Breast epithelium (tissue), 4 donors: ENCODE data around the gene EML1. TPM values are rescaled to one million over a fixed set of nuclear protein-coding genes. Genes with fewer than 3 reads are reported as not detected.

Experiments used
- DNase-seq, 2 donors: peaks; one replicate each; pipeline ENCODE4 v3.0.0-alpha.2; 2019; ENCODE audit warnings: low spot score in 2 of 2
- H3K27ac ChIP-seq, 2 donors: fragments of 200-600 bp; sonication (generic) in 1 of 2; one replicate each; pipeline ENCODE4 v1.5.1; 2016 to 2019; ENCODE audit warnings: mild to moderate bottlenecking in 1 of 2
- H3K27me3 ChIP-seq, 2 donors: fragments of 200-600 bp; sonication (generic) in 1 of 2; one replicate each; pipeline versions ENCODE4 v1.5.1 to v1.6.0; 2017 to 2019; ENCODE audit warnings: control low read depth in 1 of 2, mild to moderate bottlenecking in 1 of 2
- H3K36me3 ChIP-seq: fragments of 200-600 bp; one replicate; pipeline ENCODE4 v1.5.1; 2019
- H3K4me1 ChIP-seq, 2 donors: fragments of 200-600 bp; sonication (generic); one replicate each; pipeline ENCODE4 v1.5.1; 2016 to 2019; ENCODE audit warnings: control low read depth in 1 of 2
- H3K4me3 ChIP-seq, 3 donors: fragments of 200-600 bp; sonication (generic); 1 replicate in 2 of 3; 2 replicates in 1 of 3; pipeline ENCODE4 v1.5.1; 2016 to 2019; ENCODE audit warnings: mild to moderate bottlenecking in 3 of 3, moderate library complexity in 2 of 3
- H3K9me3 ChIP-seq, 2 donors: fragments of 200-600 bp; sonication (generic) in 1 of 2; one replicate each; pipeline ENCODE4 v1.5.1; 2016 to 2019; ENCODE audit warnings: control low read depth in 1 of 2
- CTCF ChIP-seq, 3 donors: fragments of 450-650 bp; IDR thresholded peaks; one replicate each; pipeline ENCODE4 v1.5.1; 2016 to 2017; ENCODE audit warnings: antibody characterized with exemption in 3 of 3, mild to moderate bottlenecking in 3 of 3, moderate library complexity in 3 of 3
- POLR2A ChIP-seq: fragments of 450-650 bp; IDR thresholded peaks from one replicate; pipeline ENCODE4 v1.6.1; 2016; ENCODE audit warnings: antibody characterized with exemption, mild to moderate bottlenecking, moderate library complexity
- POLR2AphosphoS5 ChIP-seq, 3 donors: sonication (generic); formaldehyde crosslinking; IDR thresholded peaks; one replicate each; pipeline ENCODE4 v1.6.1; 2017; ENCODE audit warnings: antibody characterized with exemption in 3 of 3
- intact Hi-C: fragments of 100-400 bp; cut with DNase I; formaldehyde crosslinking; loops from one replicate; pipeline ENCODE4 v1.15.1; 2023; ENCODE audit warnings: low total_unique reads
- total RNA-seq, 3 donors: library from RNA; depleted of rRNA; stranded (reverse); fragments of >200 nt; gene quantifications; one replicate each; pipeline ENCODE4 v1.1.0, GENCODE V29; 2016

EML1 gene
- total RNA-seq, 3 donors from 2014 or later: 11.3 to 26.1 (median 25.9) TPM

DNA sequence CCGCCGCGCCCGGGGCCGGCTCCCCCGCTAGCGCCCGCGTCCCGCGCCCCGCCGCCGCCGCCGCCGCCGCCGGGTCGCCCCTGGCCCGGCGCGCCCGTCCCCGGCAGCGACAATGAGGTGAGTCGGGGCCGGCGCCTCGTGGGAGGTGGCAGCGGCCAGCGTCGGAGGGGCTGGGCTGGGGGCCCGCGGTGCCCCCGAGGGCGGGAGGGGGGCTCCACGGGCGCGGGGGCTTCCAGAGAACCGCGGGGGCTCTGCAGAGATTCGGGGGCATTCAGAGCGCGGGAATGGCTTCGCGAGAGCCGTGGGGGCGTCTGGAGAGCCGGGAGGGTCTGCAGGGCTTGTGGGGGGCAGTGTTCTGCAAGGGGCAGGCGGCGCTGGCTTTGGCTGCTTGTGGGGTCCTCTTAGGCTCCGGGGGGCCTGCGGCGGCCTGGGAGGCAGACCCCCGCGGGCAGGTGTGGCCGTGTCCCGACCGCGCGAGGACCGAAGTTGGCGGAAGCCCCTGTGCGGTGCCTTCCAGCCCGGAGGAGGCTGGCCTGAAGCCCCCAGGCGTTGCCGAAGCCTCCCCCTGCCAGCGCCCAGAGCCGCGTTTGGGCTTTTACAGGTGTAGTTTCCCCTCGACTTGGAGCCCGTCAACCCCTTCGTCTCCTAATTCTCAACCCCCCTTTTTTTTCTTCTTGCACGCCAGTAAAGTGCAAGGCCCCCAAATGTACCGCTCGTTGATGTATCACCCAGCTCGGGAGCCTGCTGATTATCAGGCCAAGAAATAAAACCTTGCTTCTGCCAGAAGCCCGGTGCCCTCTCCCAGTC is 178.9 kb downstream of the EML1 start:
- Histone ChIP-seq H3K4me3 (peak overlapping the region; percentile 85 to 98 (median 87)), H3K27me3 (no peaks in the 10 kb centered on the region), H3K9me3 (peaks cover 10 to 13% of the 10 kb centered on the region in 2 donors), H3K27ac (peak overlapping the region; percentile 79 to 86), H3K36me3 (no peaks in the 10 kb centered on the region), H3K4me1 (no peaks in the 10 kb centered on the region)
- DNase-seq: no peak
- intact Hi-C loops: no loop called here
- no peak for TF ChIP-seq POLR2A
- TF ChIP-seq CTCF (IDR thresholded peaks at IDR 0.05): no peak
- TF ChIP-seq POLR2AphosphoS5 (IDR thresholded peaks at IDR 0.05): no peak

DNA sequence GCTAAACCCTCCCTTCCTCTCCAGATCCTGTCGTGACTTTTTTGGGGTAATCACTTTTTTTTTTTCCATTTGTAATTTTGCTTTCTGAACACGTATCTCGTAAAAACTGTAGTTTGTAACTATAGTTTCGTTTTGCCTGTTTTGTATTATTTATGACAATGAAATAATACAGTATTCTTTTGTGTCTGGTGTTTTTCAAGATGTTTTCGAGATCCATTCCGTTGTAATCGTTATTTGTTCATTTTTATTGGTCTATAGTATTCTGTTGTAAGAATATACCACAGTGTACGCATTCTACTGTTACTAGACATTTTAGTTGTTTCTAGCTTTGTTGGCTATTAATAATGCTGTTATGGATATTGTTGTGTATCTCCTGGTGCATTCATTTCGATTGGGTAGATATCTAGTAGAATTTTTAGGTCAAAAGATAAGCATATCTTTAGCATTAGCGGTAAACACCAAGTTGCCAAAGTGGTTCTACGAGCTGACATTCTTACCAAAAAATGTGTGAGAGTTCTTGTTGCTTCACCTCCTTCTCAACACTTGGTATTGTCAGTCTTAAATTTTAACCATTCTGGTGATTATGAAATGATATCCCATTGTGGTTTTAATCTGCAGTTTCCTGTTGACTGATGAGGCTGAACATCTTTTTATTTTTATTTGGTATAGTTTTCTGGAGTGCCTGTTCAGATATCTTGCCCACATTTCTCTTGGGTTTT is 179.7 kb downstream of the EML1 start:
- H3K27ac ChIP-seq: peak overlapping the region in 1 of 2 donors; percentile 79
- intact Hi-C loops: no loop called here
- TF ChIP-seq POLR2A (no peak), CTCF (IDR thresholded peaks at IDR 0.05) (no peak), POLR2AphosphoS5 (IDR thresholded peaks at IDR 0.05) (no peak)
- H3K4me3 ChIP-seq: peak overlapping the region; percentile 85 to 98 (median 87)
- no peaks in the 10 kb centered on the region for H3K27me3 ChIP-seq
- no peaks in the 10 kb centered on the region for H3K4me1 ChIP-seq
- H3K36me3 ChIP-seq: no peaks in the 10 kb centered on the region
- DNase-seq: no peak
- H3K9me3 ChIP-seq: peaks cover 10 to 13% of the 10 kb centered on the region in 2 donors

DNA sequence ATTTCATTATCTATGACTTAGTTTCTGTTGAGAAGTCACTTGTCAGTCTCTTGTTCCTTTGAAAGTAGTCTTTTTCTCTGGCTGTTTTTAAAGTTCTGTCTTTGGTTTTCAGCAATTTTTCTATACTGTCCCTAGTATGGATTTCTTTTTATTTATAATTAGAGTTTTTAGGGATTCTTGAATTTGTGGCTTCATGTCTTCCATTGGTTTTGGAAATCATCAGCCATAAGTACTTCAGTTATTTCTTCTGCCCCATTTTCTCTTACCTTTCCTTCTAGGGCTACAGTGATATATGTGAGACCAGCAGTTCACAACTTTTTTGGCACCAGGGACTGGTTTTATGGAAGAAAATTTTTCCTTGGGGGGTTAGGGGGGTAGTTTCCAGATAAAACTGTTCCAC is 182.0 kb downstream of the EML1 start:
- Histone ChIP-seq H3K27ac (no peak overlapping the region), H3K36me3 (no peaks in the 10 kb centered on the region), H3K9me3 (peaks cover 10 to 13% of the 10 kb centered on the region in 2 donors), H3K27me3 (no peaks in the 10 kb centered on the region), H3K4me3 (no peak overlapping the region), H3K4me1 (no peaks in the 10 kb centered on the region)
- intact Hi-C loops: no loop called here
- DNase-seq: no peak
- TF ChIP-seq POLR2AphosphoS5 (IDR thresholded peaks at IDR 0.05): no peak
- TF ChIP-seq POLR2A: no peak
- TF ChIP-seq CTCF (IDR thresholded peaks at IDR 0.05): no peak

GRCh38 chr14:99976021-99976420 is 182.8 kb downstream of the EML1 start:
- Histone ChIP-seq H3K36me3 (no peaks in the 10 kb centered on the region), H3K27ac (no peak overlapping the region), H3K4me3 (no peak overlapping the region), H3K27me3 (no peaks in the 10 kb centered on the region), H3K4me1 (no peaks in the 10 kb centered on the region), H3K9me3 (peaks cover 10 to 13% of the 10 kb centered on the region in 2 donors)
- no peak for DNase-seq
- intact Hi-C loops: no loop called here
- TF ChIP-seq POLR2AphosphoS5 (IDR thresholded peaks at IDR 0.05): no peak
- no peak for TF ChIP-seq POLR2A
- no peak for TF ChIP-seq CTCF (IDR thresholded peaks at IDR 0.05)

DNA sequence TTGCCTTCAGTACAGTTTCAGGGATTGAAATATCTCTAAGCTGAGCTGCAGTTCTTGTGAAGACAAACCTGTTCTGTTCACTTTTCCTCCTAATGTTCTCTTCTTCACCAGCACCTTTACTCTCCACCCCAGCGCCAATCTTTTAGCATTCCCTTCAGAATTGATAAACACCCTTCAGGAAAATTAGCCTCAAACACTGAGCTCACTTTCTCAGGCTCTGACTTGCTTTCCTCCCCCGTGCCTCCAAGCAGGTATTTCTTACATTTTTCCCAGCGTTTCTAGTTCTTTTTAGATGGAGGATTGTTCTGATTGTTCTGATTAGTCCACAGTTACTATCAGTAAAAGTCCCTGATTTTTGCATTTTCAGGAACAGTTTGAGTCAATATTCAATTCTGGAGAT is 183.5 kb downstream of the EML1 start:
- H3K36me3 ChIP-seq: no peaks in the 10 kb centered on the region
- H3K27me3 ChIP-seq: no peaks in the 10 kb centered on the region
- TF ChIP-seq POLR2AphosphoS5 (IDR thresholded peaks at IDR 0.05): no peak
- DNase-seq: no peak
- intact Hi-C loops: no loop called here
- no peaks in the 10 kb centered on the region for H3K4me1 ChIP-seq
- no peak overlapping the region for H3K4me3 ChIP-seq
- peaks cover 10 to 13% of the 10 kb centered on the region in 2 donors for H3K9me3 ChIP-seq
- peak overlapping the region in 1 of 2 donors; percentile 4 for H3K27ac ChIP-seq
